Left ventricle myocardium superior (tissue), 1 donor: ENCODE measurements around the gene MYL6B. TPM values are rescaled to one million over a fixed set of nuclear protein-coding genes. Genes with fewer than 3 reads are reported as not detected.
"Not testable (repeated sequence)": the region's sequence is repeated elsewhere in the genome, so short reads cannot be mapped to it uniquely, and the experiment has no call there.

ENCODE experiments used
- ATAC-seq: fragments of 200-7000 bp; cut with Tn5 transposase; one replicate; pipeline ENCODE4 v1.9.1; 2020; ENCODE audit warnings: mild to moderate bottlenecking, moderate library complexity
- DNase-seq: peaks from one replicate; pipeline ENCODE4 v3.0.0-alpha.2; 2020
- intact Hi-C: fragments of 100-400 bp; cut with micrococcal nuclease; formaldehyde crosslinking; loops from one replicate; pipeline ENCODE4 v1.11.0; 2022
- total RNA-seq: library from RNA; stranded (reverse); fragmentation: NEBNext Ultra II Directional; extraction: Animal tissue kit (Norgen Biotek cat#: 25700); gene quantifications from one replicate; pipeline ENCODE4 v1.2.1, GENCODE V29; 2021
- donor health status: DM: no; HTN: yes; CAD: no; lungs with severe emphysema.

MYL6B gene
- total RNA-seq, 1 donor from 2014 or later = 41.4 TPM

DNA sequence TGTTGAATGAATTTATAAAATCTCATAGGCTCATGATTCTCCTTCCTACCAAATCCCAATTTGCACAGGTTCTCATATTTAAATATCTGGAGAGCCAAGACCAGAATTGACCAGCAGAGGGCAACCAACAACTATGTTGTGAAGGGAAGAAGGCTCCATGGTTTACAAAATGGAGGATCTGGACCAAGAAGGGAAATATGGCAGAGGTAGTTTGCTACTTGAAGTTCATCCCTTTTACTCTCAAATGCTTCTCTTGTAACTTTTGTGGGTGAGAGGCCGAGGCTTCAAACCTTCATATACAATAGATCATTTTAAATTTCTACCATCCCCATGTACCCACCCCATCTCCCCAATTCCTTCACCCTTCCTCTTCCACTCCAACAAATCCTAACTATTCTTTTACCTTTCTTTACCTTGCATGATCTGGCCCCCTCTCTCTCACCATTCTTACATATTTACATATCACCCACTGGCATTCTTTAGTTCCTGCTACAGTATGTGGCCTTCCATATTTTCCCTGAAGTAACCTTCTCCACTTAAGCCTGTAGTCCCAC is 40.7 kb downstream of the MYL6B start:
- intact Hi-C loops = loop anchor here (10.0 kb wide), 1 partner anchor 272 kb away; the partner anchor contains the start of gene SPRYD4
- DNase-seq (no peak), ATAC-seq (no peak)

DNA sequence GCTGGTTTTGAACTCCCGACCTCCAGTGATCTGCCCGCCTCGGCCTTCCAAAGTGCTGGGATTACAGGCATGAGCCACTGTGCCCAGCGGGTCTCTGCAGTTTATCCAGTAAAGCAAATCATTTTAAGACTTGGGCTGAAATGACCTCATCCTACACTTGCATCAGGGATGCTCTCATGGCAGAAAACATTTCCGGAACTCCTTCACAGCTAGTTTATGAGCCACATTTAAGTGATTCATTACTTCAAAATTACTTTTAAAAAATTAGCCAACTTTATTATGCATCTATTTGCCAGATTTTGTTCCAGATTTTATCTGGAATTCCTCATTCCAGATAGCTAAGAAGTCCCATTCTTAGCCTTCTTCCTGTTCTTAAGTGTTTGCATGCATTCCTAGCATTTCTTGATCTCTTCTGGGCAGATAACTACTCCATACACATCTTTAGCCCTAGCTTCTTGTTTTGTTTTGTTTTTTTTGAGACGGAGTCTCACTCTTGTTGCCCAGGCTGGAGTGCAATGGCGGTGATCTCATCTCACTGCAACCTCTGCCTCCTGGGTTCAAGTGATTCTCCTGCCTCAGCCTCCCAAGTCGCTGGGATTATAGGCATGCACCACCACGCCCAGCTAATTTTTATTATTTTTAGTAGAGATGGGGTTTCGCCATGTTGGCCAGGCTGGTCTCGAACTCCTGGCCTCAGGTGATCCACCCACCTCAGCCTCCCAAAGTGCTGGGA is 44.6 kb downstream of the MYL6B start:
- intact Hi-C loops = loop anchor here (10.0 kb wide), 1 partner anchor 268 kb away; the partner anchor contains the start of gene SPRYD4

GRCh38 chr12:56197921-56198635 is 45.7 kb downstream of the MYL6B start:
- no peak for DNase-seq
- intact Hi-C loops = loop anchor here (10.0 kb wide), 1 partner anchor 267 kb away; the partner anchor contains the start of gene SPRYD4
- ATAC-seq = no peak

More for the DNA sequence above, 44.6 kb downstream of the MYL6B start:
- peak; percentile 31 for ATAC-seq
- not testable (repeated sequence) for DNase-seq

DNA sequence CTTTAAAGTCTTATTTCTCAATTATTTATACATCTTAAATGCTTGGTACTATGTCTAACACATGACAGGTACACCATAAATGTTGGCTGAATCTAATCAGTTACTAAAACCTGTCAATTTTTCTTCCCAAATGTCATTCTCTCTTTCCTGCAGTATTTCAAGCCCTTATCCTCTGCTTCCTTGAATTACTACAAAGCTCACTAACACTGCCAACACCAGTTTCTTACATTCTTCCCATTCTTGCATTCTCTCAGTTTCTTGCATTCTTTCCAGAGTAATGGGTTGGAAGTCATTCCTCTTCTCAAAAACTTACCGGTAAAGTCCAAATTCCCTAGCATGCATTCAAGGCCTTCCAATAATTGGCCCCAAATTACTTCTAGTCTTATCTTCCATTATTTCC is 46.4 kb downstream of the MYL6B start:
- ATAC-seq (no peak), DNase-seq (no peak)
- intact Hi-C loops = loop anchor here (10.0 kb wide), 1 partner anchor 266 kb away; the partner anchor contains the start of gene SPRYD4

DNA sequence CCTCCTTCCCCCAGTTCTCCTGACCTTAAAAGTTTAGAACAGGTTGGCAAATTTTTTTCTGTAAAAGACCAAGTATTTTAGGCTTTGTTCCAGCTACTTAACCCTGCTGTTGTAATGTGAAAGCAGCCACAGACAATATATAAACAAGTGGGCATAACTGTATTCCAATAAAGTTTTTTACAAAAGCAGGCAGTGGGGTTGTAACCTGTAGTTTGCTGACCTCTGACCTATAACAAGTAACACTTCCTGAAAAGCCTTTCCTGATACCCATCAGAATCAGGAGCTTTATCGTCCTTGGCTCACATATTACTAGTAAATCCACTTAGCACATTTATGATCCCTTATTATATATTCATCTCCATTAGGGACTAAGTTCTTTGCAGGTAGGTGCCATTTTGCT is 50.0 kb downstream of the MYL6B start:
- DNase-seq (no peak), ATAC-seq (no peak)
- intact Hi-C loops = no loop called here

- intact Hi-C loops = no loop called here
- ATAC-seq (no peak), DNase-seq (no peak)
Measured at GRCh38 chr12:56202838-56203237, 50.5 kb downstream of the MYL6B start.

GRCh38 chr12:56204275-56204674 is 51.9 kb downstream of the MYL6B start:
- intact Hi-C loops = no loop called here
- ATAC-seq (no peak), DNase-seq (no peak)

- intact Hi-C loops = no loop called here
- ATAC-seq (no peak), DNase-seq (no peak)
Measured at GRCh38 chr12:56205445-56205844, 53.1 kb downstream of the MYL6B start.

- peak; percentile 62 for DNase-seq
- peak; percentile 77 for ATAC-seq
- intact Hi-C loops = no loop called here
Measured at GRCh38 chr12:56206452-56207166, 54.2 kb downstream of the MYL6B start.

Other genes with a start within 250 kb of the MYL6B start
- gene PYM1, start 224.7 kb upstream of the MYL6B start, total RNA-seq = 16.2 TPM
- gene DGKA, start 221.4 kb upstream of the MYL6B start, total RNA-seq = 6.9 TPM
- gene PMEL, start 186.5 kb upstream of the MYL6B start, total RNA-seq = 0.57 TPM
- 8.4 TPM for gene CDK2, start 185.8 kb upstream of the MYL6B start, total RNA-seq
- 128 TPM for gene RAB5B, start 178.5 kb upstream of the MYL6B start, total RNA-seq
- 27.9 TPM for gene SUOX, start 155.3 kb upstream of the MYL6B start, total RNA-seq
- 7.5 TPM for gene IKZF4, start 131.5 kb upstream of the MYL6B start, total RNA-seq
- 41.0 TPM for gene RPS26, start 110.7 kb upstream of the MYL6B start, total RNA-seq
- gene ERBB3, start 72.4 kb upstream of the MYL6B start, total RNA-seq = 2.9 TPM
- gene PA2G4, start 48.0 kb upstream of the MYL6B start, total RNA-seq = 77.1 TPM
- 1,980 TPM for gene RPL41, start 36.0 kb upstream of the MYL6B start, total RNA-seq
- 5.5 TPM for gene ZC3H10, start 34.3 kb upstream of the MYL6B start, total RNA-seq
- gene ESYT1, start 24.3 kb upstream of the MYL6B start, total RNA-seq = 28.0 TPM
- 546 TPM for gene MYL6, start 5.8 kb downstream of the MYL6B start, total RNA-seq
- 81.4 TPM for gene SMARCC2, start 36.9 kb downstream of the MYL6B start, total RNA-seq
- gene RNF41, start 69.3 kb downstream of the MYL6B start, total RNA-seq = 55.3 TPM
- 19.6 TPM for gene NABP2, start 71.8 kb downstream of the MYL6B start, total RNA-seq
- gene SLC39A5, start 77.5 kb downstream of the MYL6B start, total RNA-seq = not detected
- 28.5 TPM for gene ANKRD52, start 105.8 kb downstream of the MYL6B start, total RNA-seq
- gene COQ10A, start 114.4 kb downstream of the MYL6B start, total RNA-seq = 162 TPM
- gene CS, start 147.7 kb downstream of the MYL6B start, total RNA-seq = 865 TPM
- 32.3 TPM for gene CNPY2, start 163.4 kb downstream of the MYL6B start, total RNA-seq
- gene PAN2, start 181.4 kb downstream of the MYL6B start, total RNA-seq = 52.2 TPM
- not detected for gene IL23A, start 186.3 kb downstream of the MYL6B start, total RNA-seq
- gene STAT2, start 207.5 kb downstream of the MYL6B start, total RNA-seq = 36.6 TPM
- gene APOF, start 210.3 kb downstream of the MYL6B start, total RNA-seq = not detected